HuH-7 (cell line): ENCODE data around the gene MMUT.
"Not testable (repeated sequence)": the region's sequence is repeated elsewhere in the genome, so short reads cannot be mapped to it uniquely, and the experiment has no call there.

Source experiments
- DNase-seq: peaks from one replicate; pipeline ENCODE4 v3.0.0; 2011; ENCODE audit warnings: low spot score

MMUT gene

GRCh38 chr6:49462927-49463611 lies at the start of gene MMUT, which contains the start of gene CENPQ:
Gene MMUT (minus strand): TSS chr6:49463253. CDS start chr6:49459466, 3,787 bp downstream.
Gene CENPQ (plus strand): TSS chr6:49463370. CDS start chr6:49470177, 6,807 bp downstream.
- DNase-seq, result peak; percentile 75

GRCh38 chr6:49509342-49509741 lies 46.3 kb upstream of the MMUT start:
- no peak for DNase-seq

GRCh38 chr6:49506569-49507111 lies 43.6 kb upstream of the MMUT start:
- no peak for DNase-seq

GRCh38 chr6:49504666-49505065 lies 41.6 kb upstream of the MMUT start:
- DNase-seq, result no peak

- DNase-seq, result no peak
Observed at GRCh38 chr6:49499623-49500022, 36.6 kb upstream of the MMUT start, which contains the start of gene GLYATL3. Gene GLYATL3 (plus strand): TSS chr6:49499923. CDS start chr6:49511991, 12,068 bp downstream.

- no peak for DNase-seq
Observed at GRCh38 chr6:49499126-49499525, 36.1 kb upstream of the MMUT start.

- DNase-seq, result no peak
Observed at GRCh38 chr6:49497304-49497703, 34.3 kb upstream of the MMUT start.

- DNase-seq, result no peak
Observed at GRCh38 chr6:49490633-49491032, 27.6 kb upstream of the MMUT start.

- DNase-seq, result not testable (repeated sequence)
Observed at GRCh38 chr6:49483380-49483779, 20.3 kb upstream of the MMUT start.

GRCh38 chr6:49481846-49482245 lies 18.8 kb upstream of the MMUT start:
- DNase-seq, result not testable (repeated sequence)

- DNase-seq, result no peak
Observed at GRCh38 chr6:49479308-49479970, 16.4 kb upstream of the MMUT start.

GRCh38 chr6:49476564-49476963 lies 13.5 kb upstream of the MMUT start:
- not testable (repeated sequence) for DNase-seq

GRCh38 chr6:49468042-49468441 lies 5.0 kb upstream of the MMUT start:
- DNase-seq, result no peak

- DNase-seq, result no peak
Observed at GRCh38 chr6:49464691-49465090, 1.6 kb upstream of the MMUT start.

- DNase-seq, result no peak
Observed at GRCh38 chr6:49463612-49463967, 537 bp upstream of the MMUT start.

GRCh38 chr6:49462599-49462926 lies 490 bp downstream of the MMUT start:
- DNase-seq, result no peak

GRCh38 chr6:49462071-49462470 lies 982 bp downstream of the MMUT start:
- no peak for DNase-seq

GRCh38 chr6:49457771-49458170 lies 5.3 kb downstream of the MMUT start:
- DNase-seq, result no peak

GRCh38 chr6:49454787-49455709 lies 8.0 kb downstream of the MMUT start:
- DNase-seq, result no peak

GRCh38 chr6:49453221-49453620 lies 9.8 kb downstream of the MMUT start:
- no peak for DNase-seq

- no peak for DNase-seq
Observed at GRCh38 chr6:49430866-49431265, 32.2 kb downstream of the MMUT start.

- DNase-seq, result no peak
Observed at GRCh38 chr6:49430187-49430586, 32.9 kb downstream of the MMUT start.
